ENCODE results near the gene TGM5. TPM values are rescaled to one million over a fixed set of nuclear protein-coding genes. Genes with fewer than 3 reads are reported as not detected.

Gene TGM5
- total RNA-seq, 1 donor from 2014 or later = not detected

DNA sequence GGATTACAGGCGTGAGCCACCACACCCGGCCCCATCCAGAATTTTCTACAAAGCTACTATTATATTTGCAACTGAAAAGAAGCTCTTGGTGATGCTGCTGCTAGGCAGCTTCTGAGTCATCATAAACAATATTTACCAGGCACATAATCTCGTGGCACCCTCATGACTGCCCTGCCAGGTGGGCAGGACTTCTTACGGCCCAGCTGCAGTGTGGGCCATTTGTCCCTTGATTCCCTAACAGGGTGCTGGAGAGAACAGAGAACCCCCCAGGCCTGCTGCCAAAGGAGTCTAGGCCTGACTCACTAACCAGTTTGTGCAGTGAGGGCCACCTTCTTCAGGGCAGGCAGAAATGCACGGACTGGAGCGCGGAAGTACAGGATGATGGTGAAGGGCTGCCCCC, 50.8 kb downstream of the TGM5 start:
- no peak for DNase-seq (ENCODE audit: low spot score)
- H3K4me1 Mint-ChIP-seq (ENCODE audit: low read depth) = no peaks in the 10 kb centered on the region
- no peak overlapping the region for H3K4me3 Mint-ChIP-seq
- no peak overlapping the region for H3K27ac Mint-ChIP-seq
- H3K27me3 Mint-ChIP-seq (ENCODE audit: insufficient read depth) = no peaks in the 10 kb centered on the region
- no peaks in the 10 kb centered on the region for H3K36me3 Mint-ChIP-seq (ENCODE audit: low read depth)
- H3K9me3 Mint-ChIP-seq = peaks cover 5% of the 10 kb centered on the region
- intact Hi-C loops (cut with micrococcal nuclease) = no loop called here

DNA sequence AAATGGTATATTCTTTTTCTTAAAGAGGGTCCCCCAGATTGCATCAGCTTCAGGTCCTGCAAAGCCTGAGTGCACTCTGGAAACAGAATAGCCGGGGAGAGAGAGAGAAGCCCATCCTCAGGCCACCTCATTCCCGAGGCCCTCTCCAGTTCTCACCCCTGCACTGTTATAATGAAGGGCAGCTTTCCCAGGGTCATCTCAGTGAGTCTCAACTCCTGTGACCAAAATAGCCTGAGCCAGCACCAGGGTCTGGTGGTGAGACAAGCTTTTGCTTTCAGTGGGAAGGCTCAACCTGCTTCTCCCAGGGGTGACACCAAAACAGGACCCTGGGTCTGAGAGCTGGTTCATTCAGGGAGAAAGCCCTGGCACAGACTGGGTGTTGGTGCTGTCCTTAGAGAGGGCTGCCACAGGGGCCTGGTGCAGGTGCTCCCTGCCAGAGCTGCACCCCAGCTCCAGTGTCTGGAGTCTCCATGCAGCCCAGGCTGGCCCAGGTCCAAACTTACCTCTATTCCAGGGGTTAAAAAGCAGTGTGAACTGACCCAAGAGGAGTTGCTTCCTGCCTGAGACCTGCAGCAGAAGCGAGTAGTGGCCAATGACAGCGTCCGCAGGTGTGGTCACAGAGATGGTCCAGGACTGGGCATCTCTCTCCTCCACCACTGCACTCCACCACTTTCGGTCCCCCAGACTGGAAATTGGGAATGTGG, 52.0 kb downstream of the TGM5 start:
- H3K4me3 Mint-ChIP-seq = no peak overlapping the region
- no peak overlapping the region for H3K27ac Mint-ChIP-seq
- H3K9me3 Mint-ChIP-seq = peaks cover 5% of the 10 kb centered on the region
- no peaks in the 10 kb centered on the region for H3K4me1 Mint-ChIP-seq (ENCODE audit: low read depth)
- intact Hi-C loops (cut with micrococcal nuclease) = no loop called here
- no peaks in the 10 kb centered on the region for H3K36me3 Mint-ChIP-seq (ENCODE audit: low read depth)
- DNase-seq (ENCODE audit: low spot score) = no peak
- no peaks in the 10 kb centered on the region for H3K27me3 Mint-ChIP-seq (ENCODE audit: insufficient read depth)

DNA sequence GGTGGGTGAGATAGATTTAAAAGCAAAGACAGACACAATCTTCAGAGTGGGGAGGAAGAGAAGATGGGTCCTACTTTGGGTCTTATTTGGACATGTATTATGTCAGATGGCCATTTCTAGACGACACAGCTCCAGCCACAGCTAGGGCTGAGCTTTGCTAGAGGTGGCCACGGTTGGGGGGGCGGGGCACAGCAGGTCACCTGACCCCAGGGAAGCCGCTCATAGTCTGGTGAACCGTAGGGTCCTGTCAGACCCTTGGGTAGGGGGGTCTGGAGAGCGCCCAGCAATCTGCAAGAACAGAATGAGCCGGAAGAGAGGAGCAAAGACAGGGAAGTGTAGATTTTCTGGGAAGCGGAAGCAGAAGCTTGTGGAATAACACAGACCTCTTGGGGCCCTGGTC, 52.6 kb downstream of the TGM5 start:
- H3K27ac Mint-ChIP-seq = no peak overlapping the region
- peaks cover 5% of the 10 kb centered on the region for H3K9me3 Mint-ChIP-seq
- peaks cover 4% of the 10 kb centered on the region for H3K27me3 Mint-ChIP-seq (ENCODE audit: insufficient read depth)
- H3K4me1 Mint-ChIP-seq (ENCODE audit: low read depth) = no peaks in the 10 kb centered on the region
- H3K4me3 Mint-ChIP-seq = no peak overlapping the region
- intact Hi-C loops (cut with micrococcal nuclease) = no loop called here
- no peaks in the 10 kb centered on the region for H3K36me3 Mint-ChIP-seq (ENCODE audit: low read depth)
- no peak for DNase-seq (ENCODE audit: low spot score)

DNA sequence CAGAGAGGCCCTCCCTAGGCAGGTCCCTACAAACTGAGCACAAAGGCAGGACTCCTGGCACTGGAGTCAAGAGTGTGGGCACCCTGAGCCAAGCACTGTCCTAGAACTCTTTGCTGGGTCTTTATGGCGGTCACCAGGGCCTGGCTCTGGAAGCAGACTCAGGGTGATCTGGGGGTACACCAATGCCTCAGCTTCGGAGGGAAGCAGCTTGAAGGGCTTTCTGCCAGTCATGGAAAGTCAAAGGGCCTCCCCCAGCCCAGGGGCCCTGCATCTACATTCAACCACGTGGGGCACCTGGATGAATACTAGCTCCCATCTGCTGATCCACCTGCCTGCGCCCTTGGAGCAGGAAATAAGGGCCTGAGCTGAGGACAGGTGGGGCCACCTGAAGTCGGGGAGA, 53.3 kb downstream of the TGM5 start:
- H3K27ac Mint-ChIP-seq = no peak overlapping the region
- intact Hi-C loops (cut with micrococcal nuclease) = no loop called here
- peaks cover 4% of the 10 kb centered on the region for H3K27me3 Mint-ChIP-seq (ENCODE audit: insufficient read depth)
- H3K9me3 Mint-ChIP-seq = peaks cover 5% of the 10 kb centered on the region
- H3K36me3 Mint-ChIP-seq (ENCODE audit: low read depth) = no peaks in the 10 kb centered on the region
- H3K4me1 Mint-ChIP-seq (ENCODE audit: low read depth) = no peaks in the 10 kb centered on the region
- no peak for DNase-seq (ENCODE audit: low spot score)
- H3K4me3 Mint-ChIP-seq = no peak overlapping the region

DNA sequence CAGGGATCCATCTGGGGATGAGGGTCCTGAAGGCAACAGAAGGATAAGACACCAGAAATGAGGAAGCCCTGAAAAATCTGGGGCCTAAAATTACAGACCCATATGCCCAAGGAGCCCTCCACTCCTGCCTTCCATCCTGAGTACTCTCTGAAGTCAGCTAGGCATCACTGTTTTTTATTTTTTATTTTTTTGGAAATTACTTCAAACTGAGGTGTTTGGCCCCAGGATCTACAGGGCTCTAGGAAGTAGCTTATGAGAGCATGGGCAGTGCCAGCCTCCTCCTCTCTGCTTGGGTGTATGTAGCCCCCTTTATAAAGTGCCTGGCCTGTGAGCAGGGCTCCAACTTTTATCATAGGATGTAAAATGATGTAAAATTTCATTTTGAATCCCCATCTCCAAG, 53.8 kb downstream of the TGM5 start:
- peaks cover 5% of the 10 kb centered on the region for H3K9me3 Mint-ChIP-seq
- H3K4me1 Mint-ChIP-seq (ENCODE audit: low read depth) = no peaks in the 10 kb centered on the region
- no peaks in the 10 kb centered on the region for H3K36me3 Mint-ChIP-seq (ENCODE audit: low read depth)
- peaks cover 4% of the 10 kb centered on the region for H3K27me3 Mint-ChIP-seq (ENCODE audit: insufficient read depth)
- intact Hi-C loops (cut with micrococcal nuclease) = no loop called here
- no peak overlapping the region for H3K27ac Mint-ChIP-seq
- no peak for DNase-seq (ENCODE audit: low spot score)
- H3K4me3 Mint-ChIP-seq = no peak overlapping the region

DNA sequence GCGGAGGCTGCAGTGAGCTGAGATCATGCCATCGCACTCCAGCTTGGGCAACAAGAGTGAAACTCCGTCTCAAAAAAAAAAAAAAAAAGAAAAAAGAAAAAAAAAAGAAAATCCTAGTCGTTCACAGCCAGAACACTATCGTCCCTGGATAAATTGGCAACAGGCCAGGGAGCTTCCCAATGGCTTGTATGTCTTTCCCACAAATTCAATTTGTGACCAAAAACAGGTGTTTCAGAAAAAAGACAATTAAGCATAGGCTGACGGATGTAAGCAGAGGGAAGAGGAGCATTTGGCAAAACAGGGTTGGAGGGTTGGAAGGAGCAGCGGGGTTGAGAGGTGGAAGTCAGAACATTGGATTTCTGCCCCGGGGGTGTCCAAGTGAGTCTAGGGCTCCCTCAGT, 54.4 kb downstream of the TGM5 start:
- Mint-ChIP-seq H3K9me3 (peaks cover 3% of the 10 kb centered on the region), H3K4me3 (no peak overlapping the region), H3K4me1 (ENCODE audit: low read depth) (no peaks in the 10 kb centered on the region), H3K27ac (no peak overlapping the region), H3K27me3 (ENCODE audit: insufficient read depth) (peaks cover 4% of the 10 kb centered on the region), H3K36me3 (ENCODE audit: low read depth) (no peaks in the 10 kb centered on the region)
- DNase-seq (ENCODE audit: low spot score) = no peak
- intact Hi-C loops (cut with micrococcal nuclease) = no loop called here

DNA sequence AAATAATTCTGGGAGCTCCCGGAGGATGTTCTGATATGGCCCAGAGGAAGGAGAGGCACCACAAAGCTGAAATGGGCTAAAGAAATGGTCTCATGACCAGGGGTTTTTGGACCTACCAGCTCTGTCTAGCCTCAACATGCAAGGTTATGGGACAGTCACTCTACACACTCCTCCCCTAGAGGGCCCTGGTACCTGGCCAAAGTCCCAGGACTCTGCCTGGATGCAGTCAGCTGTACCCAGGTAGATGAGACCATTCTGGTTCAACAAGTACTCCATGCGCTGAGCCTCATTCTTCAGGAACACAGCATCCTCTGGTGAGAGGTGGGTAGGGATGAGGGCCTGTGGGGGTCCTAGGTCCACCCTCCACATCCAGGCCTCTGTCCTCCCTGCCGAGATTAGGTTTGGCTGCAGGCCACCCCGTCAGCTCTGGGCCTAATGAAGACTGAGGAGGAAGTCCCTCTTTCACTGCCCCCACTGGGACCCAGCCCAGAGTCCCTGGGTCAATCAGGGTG, 55.4 kb downstream of the TGM5 start:
- no peaks in the 10 kb centered on the region for H3K36me3 Mint-ChIP-seq (ENCODE audit: low read depth)
- intact Hi-C loops (cut with micrococcal nuclease) = no loop called here
- H3K4me1 Mint-ChIP-seq (ENCODE audit: low read depth) = no peaks in the 10 kb centered on the region
- no peaks in the 10 kb centered on the region for H3K9me3 Mint-ChIP-seq
- H3K27me3 Mint-ChIP-seq (ENCODE audit: insufficient read depth) = peaks cover 4% of the 10 kb centered on the region
- DNase-seq (ENCODE audit: low spot score) = no peak
- no peak overlapping the region for H3K27ac Mint-ChIP-seq
- H3K4me3 Mint-ChIP-seq = no peak overlapping the region

DNA sequence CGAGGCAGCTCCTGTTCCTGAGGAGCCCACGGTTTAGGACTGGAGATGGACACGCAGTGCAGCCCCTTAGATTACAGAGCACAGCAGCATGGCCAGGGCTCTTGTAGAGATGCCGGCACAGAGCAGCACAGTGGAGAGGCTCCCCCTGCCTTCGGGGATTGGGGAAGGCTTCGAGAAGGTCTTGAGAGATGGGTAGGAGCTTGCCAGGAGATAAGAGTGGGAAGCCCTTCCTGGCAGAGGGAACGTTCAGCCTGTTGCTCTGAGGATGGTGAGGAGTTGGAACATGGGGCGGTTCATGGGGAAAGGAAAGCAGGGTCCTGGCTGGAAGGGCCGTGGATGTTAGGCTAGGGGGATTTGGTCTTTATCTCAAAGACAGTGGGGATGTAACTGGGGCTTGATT, 55.9 kb downstream of the TGM5 start:
- no peak overlapping the region for H3K27ac Mint-ChIP-seq
- H3K4me3 Mint-ChIP-seq = no peak overlapping the region
- DNase-seq (ENCODE audit: low spot score) = no peak
- no peaks in the 10 kb centered on the region for H3K36me3 Mint-ChIP-seq (ENCODE audit: low read depth)
- intact Hi-C loops (cut with micrococcal nuclease) = no loop called here
- H3K27me3 Mint-ChIP-seq (ENCODE audit: insufficient read depth) = peaks cover 7% of the 10 kb centered on the region
- H3K9me3 Mint-ChIP-seq = no peaks in the 10 kb centered on the region
- no peaks in the 10 kb centered on the region for H3K4me1 Mint-ChIP-seq (ENCODE audit: low read depth)

DNA sequence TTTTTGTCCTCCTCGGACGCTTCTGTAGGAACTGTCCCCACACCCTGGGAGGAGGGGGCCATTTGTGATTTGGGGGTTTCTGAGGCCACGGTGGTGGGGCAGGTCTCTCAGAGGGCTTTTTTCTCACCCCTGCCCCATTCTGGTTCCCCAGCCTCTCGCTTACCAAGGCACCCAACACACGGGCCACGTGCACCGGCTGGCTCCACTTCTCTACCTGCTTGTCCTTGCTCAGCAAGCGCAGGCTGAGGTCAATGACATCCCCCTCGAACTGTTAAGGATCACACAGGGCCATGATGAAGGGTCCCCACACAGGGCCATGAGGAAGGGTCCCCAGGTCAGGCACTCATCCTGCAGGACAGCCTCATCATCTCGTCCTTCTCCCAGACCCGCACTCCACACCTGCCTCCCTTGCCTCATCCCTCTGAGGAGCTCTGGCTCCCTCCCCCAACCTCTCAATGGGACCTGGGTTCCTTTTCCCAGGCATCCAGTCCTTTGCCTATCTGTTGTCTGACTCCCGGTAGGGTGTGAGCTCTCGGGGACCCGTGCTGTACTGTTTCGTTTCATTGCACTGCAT, 56.5 kb downstream of the TGM5 start:
- Mint-ChIP-seq H3K4me3 (no peak overlapping the region), H3K36me3 (ENCODE audit: low read depth) (no peaks in the 10 kb centered on the region), H3K4me1 (ENCODE audit: low read depth) (no peaks in the 10 kb centered on the region), H3K27me3 (ENCODE audit: insufficient read depth) (peaks cover 7% of the 10 kb centered on the region), H3K27ac (no peak overlapping the region), H3K9me3 (no peaks in the 10 kb centered on the region)
- DNase-seq (ENCODE audit: low spot score) = no peak
- intact Hi-C loops (cut with micrococcal nuclease) = no loop called here

DNA sequence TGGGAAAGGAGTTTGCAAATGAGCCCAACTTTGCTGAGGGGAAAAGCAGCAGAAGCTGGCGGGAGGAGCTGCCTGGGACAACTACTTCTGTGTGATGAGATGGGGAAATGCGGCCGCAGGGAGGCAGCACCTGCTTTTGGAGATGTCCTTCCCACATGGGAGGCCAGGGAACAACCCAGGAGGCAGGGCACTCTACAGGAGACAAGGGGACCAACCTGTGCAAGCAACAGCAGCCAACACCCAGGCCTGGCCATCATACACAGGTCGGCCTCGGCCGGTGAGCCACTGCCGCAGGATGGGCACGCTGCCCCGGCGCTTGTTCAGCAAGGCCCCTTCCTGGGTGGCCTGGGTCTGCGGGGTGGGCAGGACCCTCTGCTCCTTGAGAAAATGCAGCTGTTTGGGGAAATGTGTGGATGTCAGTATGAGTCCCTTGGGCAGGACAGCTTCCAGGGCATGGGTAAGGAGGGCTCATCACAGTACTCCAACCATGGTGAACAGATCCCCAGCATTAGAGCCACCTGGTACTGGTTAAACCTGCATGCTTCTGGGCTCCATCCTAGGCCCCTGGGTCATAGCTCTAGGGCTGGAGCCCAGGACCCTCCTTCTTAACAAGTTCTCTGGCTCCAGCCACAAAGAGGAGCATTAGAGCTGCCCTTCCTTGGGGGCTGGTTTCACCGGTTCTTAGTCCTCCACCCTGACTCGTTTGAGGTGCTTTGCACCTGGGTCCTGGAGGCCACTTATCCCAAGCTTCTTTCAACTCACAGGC, 57.5 kb downstream of the TGM5 start:
- Mint-ChIP-seq H3K27ac (no peak overlapping the region), H3K9me3 (no peaks in the 10 kb centered on the region), H3K4me3 (no peak overlapping the region), H3K4me1 (ENCODE audit: low read depth) (peaks cover 4% of the 10 kb centered on the region), H3K36me3 (ENCODE audit: low read depth) (no peaks in the 10 kb centered on the region), H3K27me3 (ENCODE audit: insufficient read depth) (peaks cover 10% of the 10 kb centered on the region)
- no peak for DNase-seq (ENCODE audit: low spot score)
- intact Hi-C loops (cut with micrococcal nuclease) = no loop called here

DNA sequence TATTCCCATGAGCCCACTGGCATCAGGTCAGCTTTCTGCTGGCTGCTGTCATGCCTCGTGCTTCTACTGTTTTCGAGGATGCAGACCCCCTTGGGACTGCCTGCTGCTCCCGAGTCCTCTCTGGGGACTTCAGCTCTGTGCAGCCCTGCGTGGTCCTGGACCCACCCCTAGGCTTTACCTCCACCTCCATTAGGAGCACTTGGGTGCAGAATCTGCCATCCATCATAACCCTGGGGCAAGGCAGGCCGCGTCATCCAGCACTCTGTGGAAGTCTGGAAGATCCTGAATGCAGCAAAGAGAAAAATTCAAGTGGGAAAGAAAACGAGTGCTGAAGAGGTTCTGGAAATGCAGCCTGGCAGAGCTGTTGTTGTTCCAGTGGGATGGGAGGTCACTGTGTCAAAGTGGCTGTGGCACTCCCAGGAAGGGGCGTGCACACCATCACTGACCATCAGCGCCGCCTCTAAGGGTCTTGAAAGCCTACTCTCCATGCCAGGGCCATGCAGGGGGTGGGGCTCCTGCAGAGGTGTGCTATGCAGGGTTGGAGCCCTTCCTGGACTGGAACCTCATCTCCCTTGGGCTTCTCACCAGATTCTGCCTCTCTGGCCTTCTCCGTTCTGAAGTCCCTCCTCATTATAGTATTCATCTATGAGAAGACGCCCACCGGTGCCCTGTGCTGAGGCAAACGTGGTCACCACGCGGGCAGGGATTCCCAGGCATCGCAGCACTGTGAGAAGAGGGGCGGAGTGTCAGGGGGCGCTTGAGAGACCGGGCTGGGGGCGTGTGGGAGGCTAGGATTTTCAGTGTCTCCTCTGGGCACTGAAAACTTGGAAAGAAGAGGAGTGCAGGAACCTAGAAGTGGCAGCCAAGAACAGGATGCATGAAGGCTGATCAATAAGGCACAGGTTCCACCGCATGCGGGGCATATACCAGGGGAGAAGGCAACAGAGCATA, 58.4 kb downstream of the TGM5 start:
- Mint-ChIP-seq H3K27me3 (ENCODE audit: insufficient read depth) (peaks cover 10% of the 10 kb centered on the region), H3K4me3 (no peak overlapping the region), H3K9me3 (no peaks in the 10 kb centered on the region), H3K4me1 (ENCODE audit: low read depth) (peaks cover 7% of the 10 kb centered on the region), H3K36me3 (ENCODE audit: low read depth) (no peaks in the 10 kb centered on the region), H3K27ac (no peak overlapping the region)
- DNase-seq (ENCODE audit: low spot score) = no peak
- intact Hi-C loops (cut with micrococcal nuclease) = no loop called here

DNA sequence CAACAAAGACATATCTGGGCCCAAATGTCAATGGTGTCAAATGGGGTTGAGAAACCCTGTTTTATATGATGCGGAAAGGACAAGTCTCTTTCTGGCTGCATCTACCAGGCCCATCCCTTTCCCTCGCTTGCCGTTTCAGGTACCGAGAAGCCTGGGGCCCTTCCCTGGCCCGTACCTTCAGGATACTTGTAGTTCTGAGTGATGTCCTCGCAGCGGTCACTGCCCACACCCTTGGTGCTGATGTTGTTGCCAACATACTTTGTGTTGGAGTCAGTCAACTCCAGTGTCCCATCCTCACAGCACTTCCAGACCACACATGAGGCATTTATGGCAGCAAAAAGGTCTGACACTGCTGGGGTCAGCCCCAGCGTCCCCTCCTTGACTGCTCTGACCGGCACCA, 59.7 kb downstream of the TGM5 start:
- no peaks in the 10 kb centered on the region for H3K9me3 Mint-ChIP-seq
- no peaks in the 10 kb centered on the region for H3K36me3 Mint-ChIP-seq (ENCODE audit: low read depth)
- intact Hi-C loops (cut with micrococcal nuclease) = no loop called here
- no peak for DNase-seq (ENCODE audit: low spot score)
- H3K27me3 Mint-ChIP-seq (ENCODE audit: insufficient read depth) = peaks cover 10% of the 10 kb centered on the region
- no peak overlapping the region for H3K4me3 Mint-ChIP-seq
- H3K27ac Mint-ChIP-seq = no peak overlapping the region
- H3K4me1 Mint-ChIP-seq (ENCODE audit: low read depth) = peaks cover 7% of the 10 kb centered on the region

Data from activated T-helper 1 cell treated with anti-CD3 and anti-CD28 coated beads, Interleukin-12 subunit alpha, Interleukin-12 subunit beta, Interleukin-2, Interleukin-4 antibody, amounts not matched to agents 30 ng/mL and 10 ng/mL and 1 ng/mL, durations not matched to agents 14 hours and 24 hours and 36 hours (primary cell).